HG02885 (cell line): ENCODE data around the gene PRRT1.

ENCODE experiments used
- ATAC-seq: cut with Tn5 transposase; IDR thresholded peaks from one replicate; pipeline ENCODE4 v1.9.1; 2021; ENCODE audit warnings: mild to moderate bottlenecking; ENCODE audit not compliant: unreplicated experiment, poor library complexity

PRRT1 gene

GRCh38 chr6:32175711-32176475, 24.2 kb upstream of the PRRT1 start, which contains the start of gene AGPAT1:
Gene AGPAT1, minus strand, starts transcription at chr6:32176084. Its CDS starts 4,588 bp downstream, at chr6:32171496.
- ATAC-seq: peak; percentile 50

GRCh38 chr6:32175322-32175710, 23.6 kb upstream of the PRRT1 start:
- no peak for ATAC-seq

DNA sequence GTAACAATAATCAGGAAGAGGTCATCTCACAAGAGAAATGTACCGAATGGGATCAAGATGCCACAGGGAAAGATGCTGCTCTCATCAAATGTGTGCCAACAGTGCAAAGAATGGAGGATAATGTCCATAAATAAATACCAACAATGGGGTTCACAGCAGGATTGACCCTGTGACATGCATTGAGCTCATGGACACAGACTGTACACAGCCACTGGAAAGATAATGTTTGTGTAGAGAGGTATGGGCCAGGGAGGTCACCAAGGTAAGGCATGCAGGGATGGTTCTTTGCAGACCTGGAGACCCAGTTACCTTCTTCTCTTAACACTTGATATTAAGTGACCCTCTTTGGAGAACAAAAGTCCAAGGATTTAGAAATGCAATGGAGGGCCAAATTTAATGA, 22.7 kb upstream of the PRRT1 start:
- no peak for ATAC-seq

DNA sequence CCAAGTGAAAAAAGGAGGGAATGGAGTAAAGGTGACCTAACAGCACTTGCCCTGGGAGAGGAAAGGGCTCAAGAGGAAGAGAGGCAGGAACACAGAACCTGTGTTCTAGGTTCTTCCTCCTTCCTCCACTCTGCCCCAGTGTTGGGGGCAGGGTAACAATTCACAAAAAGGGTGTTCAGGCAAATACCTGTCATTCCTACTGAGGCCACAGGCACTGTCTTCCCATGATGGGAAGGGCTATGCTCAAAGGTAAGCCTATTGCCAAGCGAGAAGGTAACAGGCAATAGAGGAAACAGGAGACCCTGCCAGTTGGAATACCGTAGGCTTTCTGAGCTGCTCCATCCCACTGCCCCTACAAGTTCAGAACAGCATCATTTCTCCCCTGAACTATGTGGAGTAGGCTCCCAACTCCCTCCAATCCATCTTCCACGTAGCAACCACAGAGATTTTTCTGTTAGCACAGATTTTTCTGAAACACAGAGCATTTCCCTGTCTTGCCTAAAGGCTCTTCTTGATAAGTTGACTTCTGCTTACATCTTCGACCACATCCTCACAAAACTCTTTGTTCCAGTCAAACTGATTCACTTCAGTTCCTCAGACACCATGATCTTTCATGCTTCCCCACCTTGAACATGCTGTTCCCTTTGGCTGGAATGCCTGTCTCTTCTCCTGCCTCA, 21.4 kb upstream of the PRRT1 start:
- ATAC-seq: no peak

GRCh38 chr6:32171234-32171633, 19.5 kb upstream of the PRRT1 start:
- no peak for ATAC-seq

- no peak for ATAC-seq
Observed at GRCh38 chr6:32170294-32170693, 18.6 kb upstream of the PRRT1 start.

GRCh38 chr6:32168807-32169591, 17.3 kb upstream of the PRRT1 start:
- ATAC-seq: no peak

GRCh38 chr6:32168350-32168749, 16.6 kb upstream of the PRRT1 start:
- ATAC-seq: no peak

GRCh38 chr6:32167761-32168262, 16.1 kb upstream of the PRRT1 start:
- no peak for ATAC-seq

DNA sequence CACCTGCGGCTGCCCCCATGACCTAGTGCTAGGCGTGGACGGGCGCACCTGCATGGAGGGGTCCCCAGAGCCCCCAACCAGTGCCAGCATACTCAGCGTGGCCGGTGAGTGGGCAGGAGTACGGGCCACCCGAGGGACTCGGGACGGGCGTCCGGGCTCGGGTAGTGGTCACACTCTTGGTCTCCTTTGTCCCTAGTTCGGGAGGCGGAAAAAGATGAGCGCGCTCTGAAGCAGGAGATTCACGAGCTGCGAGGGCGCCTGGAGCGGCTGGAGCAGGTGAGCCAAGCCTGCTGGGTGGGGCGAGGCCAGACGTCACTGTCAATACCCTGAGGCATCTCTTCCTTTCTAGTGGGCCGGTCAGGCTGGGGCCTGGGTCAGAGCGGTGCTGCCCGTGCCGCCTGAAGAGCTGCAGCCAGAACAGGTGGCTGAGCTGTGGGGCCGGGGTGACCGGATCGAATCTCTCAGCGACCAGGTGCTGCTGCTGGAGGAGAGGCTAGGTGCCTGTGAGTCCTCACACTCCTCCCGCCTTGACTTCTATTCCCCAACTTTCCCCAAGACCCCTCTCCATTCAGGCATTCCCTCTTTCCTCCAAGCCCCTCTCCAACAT, 15.5 kb upstream of the PRRT1 start:
- ATAC-seq: no peak

- no peak for ATAC-seq
Observed at GRCh38 chr6:32166411-32167061, 14.8 kb upstream of the PRRT1 start.

DNA sequence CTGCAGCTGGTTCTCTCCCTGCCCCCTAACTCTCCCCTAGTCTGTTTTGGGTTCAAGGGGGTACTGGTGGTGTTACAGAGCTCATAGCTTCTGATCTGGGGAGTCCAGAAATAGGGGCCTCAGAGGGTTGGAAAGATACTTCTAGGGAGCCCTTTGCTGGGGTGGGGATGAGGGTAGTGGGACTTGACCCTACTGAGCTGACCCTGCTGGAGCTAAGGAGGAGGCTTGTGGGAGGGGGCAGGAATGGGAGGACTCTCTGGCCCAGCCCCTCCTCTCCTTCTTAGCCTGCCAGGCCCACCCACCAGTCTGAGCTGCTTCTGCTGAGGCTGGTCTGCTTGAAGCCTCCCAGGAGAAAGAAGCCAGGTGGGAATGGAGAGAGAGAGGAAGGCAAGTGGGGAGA, 12.6 kb upstream of the PRRT1 start, which contains the start of gene EGFL8:
Gene EGFL8, plus strand, starts transcription at position 301 of the 400 bp plus-strand sequence. CDS start 1,571 bp downstream, outside the sequence.
- no peak for ATAC-seq

DNA sequence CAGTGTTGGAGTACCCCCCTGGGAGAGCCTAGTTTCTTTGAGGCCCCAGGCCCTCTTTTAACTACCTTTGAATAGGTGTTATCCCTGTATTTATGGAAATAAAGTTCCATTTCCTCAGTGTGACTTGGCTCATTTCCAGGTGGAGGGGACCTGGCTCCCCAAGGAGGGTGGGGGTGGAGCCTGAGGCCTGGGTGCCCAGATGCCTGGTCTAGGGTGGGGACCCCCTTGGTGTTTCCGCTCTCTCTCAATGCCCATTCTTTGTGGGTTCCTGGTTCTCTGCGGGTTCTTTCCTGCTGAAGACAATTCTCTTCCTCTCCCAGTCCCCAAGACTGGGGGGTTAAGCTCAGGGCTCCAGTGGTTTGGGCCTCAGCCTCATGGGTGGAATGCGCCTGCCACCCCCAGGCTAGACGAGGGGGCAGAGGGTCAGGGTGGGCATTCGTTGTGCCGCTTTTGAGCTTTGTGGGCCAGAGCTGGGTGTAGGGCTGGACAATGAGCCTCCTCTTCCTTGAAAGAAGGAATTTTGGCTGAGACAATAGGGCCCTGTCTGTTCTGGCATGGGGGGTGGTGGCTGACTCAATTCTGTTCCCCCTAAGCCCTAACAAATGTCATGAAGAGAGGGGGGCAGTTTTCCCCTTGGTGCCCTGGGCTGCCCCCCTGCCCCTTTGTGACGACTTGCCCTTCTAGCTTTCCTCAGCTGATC, 12.0 kb upstream of the PRRT1 start:
- ATAC-seq: no peak

- no peak for ATAC-seq
Observed at GRCh38 chr6:32158052-32158451, 6.3 kb upstream of the PRRT1 start.

DNA sequence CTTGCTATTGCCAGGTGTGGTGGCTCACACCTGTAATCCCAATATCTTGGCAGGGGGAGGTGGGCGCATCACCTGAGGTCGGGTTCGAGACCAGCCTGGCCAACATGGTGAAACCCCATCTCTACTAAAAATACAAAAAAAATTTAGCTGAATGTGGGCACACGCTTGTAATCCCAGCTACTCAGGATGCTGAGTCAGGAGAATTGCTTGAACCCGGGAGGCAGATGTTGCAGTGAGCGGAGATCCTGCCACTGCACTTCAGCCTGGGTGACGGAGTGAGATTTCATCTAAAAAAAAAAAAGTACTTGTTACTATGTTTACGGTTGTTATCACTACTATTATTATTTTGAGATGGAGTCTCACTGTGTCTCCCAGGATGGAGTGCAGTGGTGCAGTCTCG, 5.2 kb upstream of the PRRT1 start:
- ATAC-seq: no peak

DNA sequence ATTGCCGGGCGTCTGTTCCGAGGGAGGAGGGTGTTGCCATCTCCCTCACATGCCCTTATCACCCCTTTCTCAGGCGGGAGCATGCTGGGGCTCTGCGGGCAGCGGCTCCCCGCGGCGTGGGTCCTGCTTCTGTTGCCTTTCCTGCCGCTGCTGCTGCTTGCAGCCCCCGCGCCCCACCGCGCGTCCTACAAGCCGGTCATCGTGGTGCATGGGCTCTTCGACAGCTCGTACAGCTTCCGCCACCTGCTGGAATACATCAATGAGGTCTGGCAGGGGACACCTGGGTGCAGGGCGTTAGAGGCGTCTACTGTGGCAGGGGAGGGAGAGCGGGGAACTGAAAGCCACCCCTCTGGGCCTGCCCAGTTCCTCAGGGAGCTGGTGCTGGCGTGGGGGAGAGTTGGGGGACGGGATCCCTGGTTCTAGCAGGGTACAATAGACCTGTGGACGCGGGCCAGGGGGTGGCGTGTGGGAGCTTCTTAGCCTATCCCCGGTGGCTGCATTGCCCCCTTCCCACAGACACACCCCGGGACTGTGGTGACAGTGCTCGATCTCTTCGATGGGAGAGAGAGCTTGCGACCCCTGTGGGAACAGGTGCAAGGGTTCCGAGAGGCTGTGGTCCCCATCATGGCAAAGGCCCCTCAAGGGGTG, 2.9 kb upstream of the PRRT1 start:
- peak; percentile 56 for ATAC-seq

- ATAC-seq: peak; percentile 26
Observed at GRCh38 chr6:32153564-32154513, 2.1 kb upstream of the PRRT1 start, which contains the start of gene PPT2. Gene PPT2, plus strand, starts transcription at chr6:32154141. Its CDS starts 454 bp downstream, at chr6:32154595.
